Muscle layer of colon (tissue), 2 donors: ENCODE measurements around the gene MKNK1.

Source experiments
- H3K27ac ChIP-seq: one replicate; pipeline ENCODE4 v1.7.0; 2013; ENCODE audit warnings: low read depth, mild to moderate bottlenecking, low read length, moderate library complexity
- H3K27me3 ChIP-seq, 2 donors: one replicate each; pipeline ENCODE4 v1.7.0; 2013; ENCODE audit warnings: low read length in 2 of 2, mild to moderate bottlenecking in 2 of 2; ENCODE audit not compliant: insufficient read depth in 2 of 2, control insufficient read depth in 1 of 2
- H3K36me3 ChIP-seq: one replicate; pipeline ENCODE4 v1.7.0; 2013; ENCODE audit warnings: mild to moderate bottlenecking, low read length; ENCODE audit not compliant: insufficient read depth
- H3K4me1 ChIP-seq: one replicate; pipeline ENCODE4 v1.7.0; 2013; ENCODE audit warnings: mild to moderate bottlenecking, low read length; ENCODE audit not compliant: insufficient read depth
- H3K4me3 ChIP-seq, 2 donors: one replicate each; pipeline ENCODE4 v1.7.0; 2013; ENCODE audit warnings: low read length in 2 of 2, low read depth in 1 of 2, mild to moderate bottlenecking in 1 of 2, moderate library complexity in 1 of 2
- H3K9ac ChIP-seq: one replicate; pipeline ENCODE4 v1.7.0; 2013; ENCODE audit warnings: low read length
- H3K9me3 ChIP-seq: one replicate; pipeline ENCODE4 v1.7.0; 2013; ENCODE audit warnings: mild to moderate bottlenecking, low read length
- donor health status: abdominal sarcoma.
- donor health status: Adenocarcinoma of cecum.

Gene MKNK1

GRCh38 chr1:46554597-46555381 is 49.3 kb downstream of the MKNK1 start:
- Histone ChIP-seq H3K36me3 (no peaks in the 10 kb centered on the region), H3K4me3 (no peak overlapping the region), H3K27me3 (no peaks in the 10 kb centered on the region), H3K27ac (no peak overlapping the region), H3K9me3 (no peaks in the 10 kb centered on the region), H3K4me1 (no peaks in the 10 kb centered on the region), H3K9ac (no peak overlapping the region)

DNA sequence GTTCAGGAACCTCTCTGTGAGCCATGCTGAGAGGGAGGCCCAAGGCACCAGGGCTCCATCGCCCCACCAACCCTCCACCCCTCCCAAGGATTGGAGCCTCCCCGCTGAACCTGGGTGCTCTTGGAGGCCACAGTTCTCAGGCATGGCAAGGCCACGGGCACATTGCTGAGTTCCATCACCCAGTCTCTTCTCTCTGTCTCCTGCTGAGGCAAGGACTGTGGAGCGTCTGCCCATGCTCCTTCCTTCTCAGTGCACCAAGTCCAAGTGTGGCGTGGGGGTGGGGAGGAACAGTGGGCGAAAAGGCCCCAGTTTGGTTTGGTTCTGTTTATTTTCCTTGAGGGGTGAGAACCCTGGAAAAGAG is 49.9 kb downstream of the MKNK1 start:
- Histone ChIP-seq H3K9me3 (no peaks in the 10 kb centered on the region), H3K27ac (no peak overlapping the region), H3K9ac (no peak overlapping the region), H3K27me3 (no peaks in the 10 kb centered on the region), H3K4me1 (peaks cover 5% of the 10 kb centered on the region), H3K4me3 (no peak overlapping the region), H3K36me3 (no peaks in the 10 kb centered on the region)

- Histone ChIP-seq H3K36me3 (no peaks in the 10 kb centered on the region), H3K9me3 (no peaks in the 10 kb centered on the region), H3K4me1 (peaks cover 6% of the 10 kb centered on the region)
These were observed 50.6 kb downstream of the MKNK1 start for GRCh38 chr1:46553506-46553905.

DNA sequence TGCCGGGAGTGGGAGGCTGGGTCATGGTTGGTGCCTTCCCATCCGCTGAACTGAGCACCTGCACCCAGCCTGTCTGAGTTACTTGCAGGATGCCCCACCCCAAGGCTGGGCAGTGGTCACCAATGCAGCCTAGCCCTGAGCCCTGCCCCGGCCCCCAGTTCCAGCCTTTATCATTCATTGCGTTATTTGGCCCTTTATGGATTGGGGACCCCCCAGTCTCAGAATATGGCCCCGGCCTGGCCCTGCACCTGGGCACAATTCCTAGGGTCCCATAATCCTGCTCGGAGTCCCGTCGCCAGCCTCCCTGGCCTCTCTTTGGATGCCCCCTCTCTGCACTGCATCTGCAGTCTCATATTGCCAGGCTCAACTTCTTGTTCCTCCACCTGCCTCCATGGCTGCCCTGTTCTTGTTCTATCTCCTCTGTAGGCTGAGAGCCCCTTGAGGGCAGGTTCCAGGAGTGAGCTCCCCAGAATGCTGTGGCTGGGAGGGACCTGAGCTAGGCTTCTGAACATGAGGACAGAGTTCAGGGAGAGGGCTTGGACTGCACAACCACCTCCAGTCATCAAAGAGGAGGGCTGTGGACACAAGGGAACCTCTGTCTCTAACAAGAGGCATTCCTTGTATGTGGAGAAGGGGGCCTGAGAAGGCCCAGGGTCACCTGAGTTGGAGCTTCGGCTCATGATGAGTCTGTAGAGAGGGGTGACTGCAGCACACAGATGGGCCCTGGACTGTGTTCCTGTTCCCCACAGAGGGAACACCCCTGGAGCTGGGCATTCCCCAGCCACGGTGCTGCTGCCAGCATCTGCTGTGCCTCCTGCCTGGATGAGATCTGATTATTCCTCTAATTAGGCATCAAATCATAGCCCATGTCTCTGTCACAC is 51.5 kb downstream of the MKNK1 start:
- Histone ChIP-seq H3K36me3 (no peaks in the 10 kb centered on the region), H3K9ac (no peak overlapping the region), H3K27ac (no peak overlapping the region), H3K9me3 (no peaks in the 10 kb centered on the region), H3K27me3 (peaks cover 0 to 8% of the 10 kb centered on the region in 2 donors), H3K4me3 (no peak overlapping the region), H3K4me1 (peaks cover 6% of the 10 kb centered on the region)

More at GRCh38 chr1:46553506-46553905, 50.6 kb downstream of the MKNK1 start:
- no peak overlapping the region for H3K4me3 ChIP-seq
- H3K9ac ChIP-seq: no peak overlapping the region
- H3K27ac ChIP-seq: no peak overlapping the region
- peaks cover 0 to under 1% of the 10 kb centered on the region in 2 donors for H3K27me3 ChIP-seq

GRCh38 chr1:46551597-46552095 is 52.4 kb downstream of the MKNK1 start, which contains the start of gene KNCN:
Gene KNCN (minus strand): TSS chr1:46551647. CDS start chr1:46551215, 432 bp downstream.
- Histone ChIP-seq H3K27ac (no peak within 1 kb of the TSS), H3K4me1 (peaks cover 6% of the 10 kb centered on the region), H3K27me3 (peaks cover 0 to 10% of the 10 kb centered on the region in 2 donors), H3K9ac (no peak within 1 kb of the TSS), H3K9me3 (no peaks in the 10 kb centered on the region), H3K4me3 (no peak within 1 kb of the TSS), H3K36me3 (no peaks in the 10 kb centered on the region)

DNA sequence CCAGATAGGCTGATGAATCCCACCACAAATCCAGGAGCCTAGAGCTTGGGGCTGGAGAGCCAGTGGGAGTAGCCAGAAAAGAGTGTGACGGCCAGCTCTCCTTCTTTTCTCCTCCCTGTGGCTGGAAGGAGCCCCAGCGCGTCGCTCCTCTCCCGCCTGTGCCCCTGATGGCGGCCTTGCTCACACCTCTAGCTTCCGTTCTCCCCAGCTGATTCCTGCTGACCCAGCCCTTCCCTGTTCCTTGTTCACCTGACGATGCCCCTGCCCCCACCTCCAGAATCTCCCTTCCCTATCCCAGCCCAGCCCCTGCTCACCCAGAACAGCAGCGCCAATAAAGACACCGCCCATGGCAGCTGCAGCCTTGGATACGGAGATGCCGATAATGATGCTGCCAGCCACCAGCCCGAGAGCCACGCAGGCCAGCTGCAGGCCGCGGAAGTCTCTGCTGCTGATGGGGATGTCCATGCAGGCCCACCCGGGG is 53.3 kb downstream of the MKNK1 start:
- Histone ChIP-seq H3K36me3 (no peaks in the 10 kb centered on the region), H3K9ac (no peak overlapping the region), H3K4me1 (peaks cover 6% of the 10 kb centered on the region), H3K4me3 (no peak overlapping the region), H3K9me3 (no peaks in the 10 kb centered on the region), H3K27ac (no peak overlapping the region), H3K27me3 (peaks cover 0 to 10% of the 10 kb centered on the region in 2 donors)

- H3K9ac ChIP-seq: no peak overlapping the region
- no peak overlapping the region for H3K4me3 ChIP-seq
- H3K4me1 ChIP-seq: peaks cover 6% of the 10 kb centered on the region
- H3K9me3 ChIP-seq: no peaks in the 10 kb centered on the region
- no peaks in the 10 kb centered on the region for H3K36me3 ChIP-seq
- H3K27ac ChIP-seq: no peak overlapping the region
- peaks cover 3 to 10% of the 10 kb centered on the region in 2 donors for H3K27me3 ChIP-seq
These were observed 54.1 kb downstream of the MKNK1 start for GRCh38 chr1:46549697-46550681.

DNA sequence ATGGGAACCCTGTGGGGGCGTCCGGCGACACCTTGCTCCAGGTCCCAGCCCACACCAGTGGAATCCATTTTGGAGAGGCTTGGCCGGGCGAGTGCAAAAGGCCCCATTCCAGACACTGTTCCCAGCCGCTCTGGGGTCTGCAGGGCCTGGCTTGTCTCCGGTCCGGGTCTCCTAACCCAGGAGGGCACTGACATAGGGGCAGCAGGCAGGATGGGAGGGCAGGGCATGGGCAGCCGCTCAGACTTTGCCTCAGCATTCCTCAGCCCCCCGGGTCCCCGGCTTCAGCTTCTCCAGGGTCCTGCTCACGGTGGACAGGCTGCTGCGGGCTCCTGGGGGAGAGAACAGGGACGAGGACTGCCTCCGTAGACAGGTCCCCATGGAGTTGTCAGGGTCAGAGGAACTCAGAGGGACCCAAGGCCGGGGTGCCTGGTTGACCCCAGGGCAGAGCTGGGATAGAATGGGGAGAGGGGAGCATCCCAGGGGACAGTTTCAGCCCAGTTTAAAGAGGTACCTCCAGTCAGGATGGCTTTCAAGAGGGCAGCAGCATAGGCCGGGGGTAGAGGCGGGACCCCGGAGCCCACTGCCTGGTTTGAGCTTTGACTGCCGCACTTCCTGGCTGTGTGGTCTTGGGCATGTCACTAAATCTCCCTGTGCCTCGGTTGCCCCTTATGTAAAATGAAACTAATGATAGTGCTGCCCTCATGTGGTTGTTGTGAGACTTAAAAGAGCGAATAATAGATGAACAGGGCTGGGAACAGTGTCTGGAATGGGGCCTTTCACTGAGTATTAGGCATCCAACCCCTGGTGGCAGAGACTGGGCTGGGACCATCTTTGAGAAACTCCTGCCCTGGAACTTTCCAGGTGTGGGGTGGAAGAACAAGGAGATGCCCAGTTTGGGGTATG is 56.3 kb downstream of the MKNK1 start:
- no peaks in the 10 kb centered on the region for H3K9me3 ChIP-seq
- H3K4me3 ChIP-seq: no peak overlapping the region
- no peak overlapping the region for H3K9ac ChIP-seq
- H3K27ac ChIP-seq: no peak overlapping the region
- H3K36me3 ChIP-seq: no peaks in the 10 kb centered on the region
- peaks cover 11 to 32% of the 10 kb centered on the region in 2 donors for H3K27me3 ChIP-seq
- H3K4me1 ChIP-seq: peaks cover 6% of the 10 kb centered on the region

- H3K27me3 ChIP-seq: peaks cover 11 to 32% of the 10 kb centered on the region in 2 donors
- H3K36me3 ChIP-seq: no peaks in the 10 kb centered on the region
- H3K4me1 ChIP-seq: peaks cover 6% of the 10 kb centered on the region
- no peaks in the 10 kb centered on the region for H3K9me3 ChIP-seq
- no peak overlapping the region for H3K4me3 ChIP-seq
- H3K27ac ChIP-seq: no peak overlapping the region
- no peak overlapping the region for H3K9ac ChIP-seq
These were observed 57.9 kb downstream of the MKNK1 start for GRCh38 chr1:46546210-46546609.

GRCh38 chr1:46545784-46546183 is 58.3 kb downstream of the MKNK1 start:
- Histone ChIP-seq H3K4me1 (peaks cover 6% of the 10 kb centered on the region), H3K27me3 (peaks cover 11 to 32% of the 10 kb centered on the region in 2 donors), H3K36me3 (no peaks in the 10 kb centered on the region), H3K9ac (no peak overlapping the region), H3K27ac (no peak overlapping the region), H3K4me3 (no peak overlapping the region), H3K9me3 (no peaks in the 10 kb centered on the region)
